HG03175 (cell line): Measurements from ENCODE around the gene PLPP2.

Source experiments
- ATAC-seq: cut with Tn5 transposase; IDR thresholded peaks from one replicate; pipeline ENCODE4 v1.9.1; 2021; ENCODE audit warnings: mild to moderate bottlenecking, moderate library complexity; ENCODE audit not compliant: unreplicated experiment

Gene PLPP2

GRCh38 chr19:317710-318508, 26.7 kb upstream of the PLPP2 start:
- no peak for ATAC-seq

- no peak for ATAC-seq
These were observed 24.6 kb upstream of the PLPP2 start for GRCh38 chr19:315811-316210.

- no peak for ATAC-seq
These were observed 23.0 kb upstream of the PLPP2 start for GRCh38 chr19:313988-314815.

DNA sequence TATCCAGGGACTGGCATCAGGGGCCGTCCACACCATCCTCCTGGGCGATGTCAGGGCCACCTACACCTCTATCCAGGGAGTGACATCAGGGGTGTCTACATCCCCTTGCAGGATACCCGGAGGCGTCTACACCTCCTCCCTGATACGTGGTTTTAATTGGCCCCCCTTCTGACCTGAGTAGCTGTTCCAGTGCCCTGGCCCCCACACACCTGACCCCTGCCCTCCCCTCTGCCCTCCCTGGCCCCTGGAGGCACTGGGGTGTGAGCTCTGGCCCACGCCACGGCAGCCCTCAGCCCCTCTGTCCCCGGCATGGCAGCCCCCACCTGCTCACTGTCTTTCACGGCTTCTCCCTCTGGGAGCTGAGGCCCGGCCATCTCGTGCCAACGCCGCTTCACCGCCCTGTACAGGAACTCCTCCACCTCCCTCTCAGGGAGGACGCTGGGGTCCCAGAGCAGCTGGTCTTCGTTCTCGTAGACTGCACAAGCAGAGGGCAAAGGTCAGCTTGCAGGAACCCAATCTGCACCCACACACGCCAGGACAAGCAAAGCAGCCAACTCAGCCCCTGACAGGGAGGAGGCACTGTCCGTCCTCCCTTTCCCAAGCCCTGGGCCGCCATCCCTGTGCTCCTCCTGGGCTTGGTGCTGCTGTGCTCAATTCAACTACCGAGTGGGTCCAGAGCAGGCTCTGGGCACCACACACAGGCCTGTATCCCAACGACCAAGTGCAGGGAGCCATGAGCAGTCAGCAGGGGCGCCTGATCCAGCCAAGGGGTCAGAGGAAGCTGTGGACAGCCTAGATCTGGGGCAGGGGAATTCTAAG, 22.2 kb upstream of the PLPP2 start:
- no peak for ATAC-seq

DNA sequence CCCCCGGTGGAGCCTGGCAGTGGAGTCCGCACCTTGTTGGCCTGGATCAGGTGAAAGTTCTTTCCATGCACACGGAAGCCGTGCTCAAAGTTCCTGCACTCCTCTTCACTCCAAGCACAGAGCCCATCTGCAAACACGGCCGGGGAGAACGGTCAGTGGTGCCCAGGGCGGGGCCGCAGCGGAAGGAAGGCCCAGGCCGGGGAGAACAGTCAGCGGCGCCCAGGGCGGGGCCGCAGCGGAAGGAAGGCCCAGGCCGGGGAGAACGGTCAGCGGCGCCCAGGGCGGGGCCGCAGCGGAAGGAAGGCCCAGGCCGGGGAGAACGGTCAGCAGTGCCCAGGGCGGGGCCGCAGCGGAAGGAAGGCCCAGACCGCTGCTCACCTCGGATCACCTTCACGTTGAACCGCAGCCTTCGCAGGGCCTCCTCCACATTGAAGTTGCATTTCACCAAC, 20.6 kb upstream of the PLPP2 start:
- ATAC-seq: no peak

DNA sequence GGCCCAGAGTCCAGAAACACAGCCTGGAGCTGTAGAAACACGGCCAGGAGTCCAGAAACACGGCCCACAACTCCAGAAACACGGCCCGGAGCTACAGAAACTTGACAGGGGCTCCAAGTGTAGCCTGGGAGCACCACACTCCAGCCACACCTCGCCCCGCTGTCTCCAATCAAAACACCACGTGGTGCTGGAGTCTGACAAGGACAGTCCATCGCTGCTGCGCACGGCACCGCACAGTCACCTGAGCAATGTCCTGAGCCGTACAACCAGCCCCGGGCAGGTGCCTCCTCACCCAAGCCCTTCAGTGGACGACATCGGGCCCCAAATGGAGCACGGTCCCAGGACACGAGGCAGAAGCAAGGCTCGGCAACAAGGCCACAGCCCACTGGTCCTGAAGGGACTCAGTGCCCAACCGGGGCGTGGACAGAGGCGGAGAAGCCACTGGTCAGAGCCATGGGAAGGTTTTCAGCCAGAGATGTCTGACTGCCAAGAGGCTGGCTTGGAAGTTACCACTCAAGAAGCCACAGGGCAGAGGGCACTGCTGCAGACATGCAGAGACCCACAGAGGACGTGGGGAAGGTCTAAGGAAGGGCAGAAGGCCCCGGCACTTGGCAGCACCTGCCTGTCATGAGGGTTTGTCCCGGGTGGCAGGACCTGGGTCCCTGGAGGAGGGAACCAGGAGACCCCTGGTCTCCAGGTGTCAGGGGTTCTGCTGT, 19.7 kb upstream of the PLPP2 start:
- ATAC-seq: no peak

DNA sequence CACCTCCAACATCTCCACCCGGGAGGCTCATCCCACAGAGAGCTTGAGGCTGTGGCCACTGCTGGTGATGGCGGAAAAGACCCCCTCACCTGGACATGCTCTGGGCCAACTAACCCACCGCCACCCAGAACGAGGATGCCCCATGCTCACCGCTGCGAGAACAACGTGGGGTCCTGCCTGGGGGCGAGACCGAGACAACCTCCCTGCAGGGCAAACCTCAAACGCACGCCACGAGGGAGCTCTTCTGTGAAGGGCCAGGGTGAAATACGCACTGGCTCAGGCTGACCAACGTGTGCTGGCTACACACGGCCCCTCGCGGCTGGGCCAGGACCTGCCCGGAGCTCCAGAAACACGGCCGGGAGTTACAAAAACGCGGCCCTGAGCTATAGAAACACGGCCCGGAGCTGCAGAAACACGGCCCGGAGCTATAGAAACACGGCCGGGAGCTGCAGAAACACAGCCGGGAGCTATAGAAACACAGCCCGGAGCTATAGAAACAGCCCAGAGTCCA, 19.0 kb upstream of the PLPP2 start:
- no peak for ATAC-seq

- no peak for ATAC-seq
These were observed 18.0 kb upstream of the PLPP2 start for GRCh38 chr19:309206-309565.

- no peak for ATAC-seq
These were observed 17.4 kb upstream of the PLPP2 start for GRCh38 chr19:308471-309205.

- ATAC-seq: no peak
These were observed 16.7 kb upstream of the PLPP2 start for GRCh38 chr19:307793-308420.

DNA sequence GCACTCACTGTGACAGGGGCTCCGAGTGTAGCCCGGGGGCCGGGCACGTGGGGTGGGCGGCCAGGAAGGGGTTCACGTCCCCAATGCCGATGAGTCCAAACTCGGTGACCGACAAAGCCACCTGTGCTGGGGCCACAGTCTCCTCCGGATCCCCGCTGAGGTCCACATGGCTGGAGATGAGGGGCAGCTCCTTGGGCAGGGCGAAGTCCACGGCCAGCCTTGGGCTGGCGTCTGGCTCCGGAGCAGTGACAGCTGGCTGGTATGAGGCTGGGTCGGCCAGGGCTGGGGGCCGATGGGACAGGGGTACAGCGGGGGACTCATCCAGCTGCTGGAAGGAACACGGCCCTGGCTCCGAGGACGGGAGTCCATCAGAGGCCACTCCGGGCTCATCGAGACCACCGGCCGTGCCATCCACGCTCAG, 15.9 kb upstream of the PLPP2 start:
- no peak for ATAC-seq

DNA sequence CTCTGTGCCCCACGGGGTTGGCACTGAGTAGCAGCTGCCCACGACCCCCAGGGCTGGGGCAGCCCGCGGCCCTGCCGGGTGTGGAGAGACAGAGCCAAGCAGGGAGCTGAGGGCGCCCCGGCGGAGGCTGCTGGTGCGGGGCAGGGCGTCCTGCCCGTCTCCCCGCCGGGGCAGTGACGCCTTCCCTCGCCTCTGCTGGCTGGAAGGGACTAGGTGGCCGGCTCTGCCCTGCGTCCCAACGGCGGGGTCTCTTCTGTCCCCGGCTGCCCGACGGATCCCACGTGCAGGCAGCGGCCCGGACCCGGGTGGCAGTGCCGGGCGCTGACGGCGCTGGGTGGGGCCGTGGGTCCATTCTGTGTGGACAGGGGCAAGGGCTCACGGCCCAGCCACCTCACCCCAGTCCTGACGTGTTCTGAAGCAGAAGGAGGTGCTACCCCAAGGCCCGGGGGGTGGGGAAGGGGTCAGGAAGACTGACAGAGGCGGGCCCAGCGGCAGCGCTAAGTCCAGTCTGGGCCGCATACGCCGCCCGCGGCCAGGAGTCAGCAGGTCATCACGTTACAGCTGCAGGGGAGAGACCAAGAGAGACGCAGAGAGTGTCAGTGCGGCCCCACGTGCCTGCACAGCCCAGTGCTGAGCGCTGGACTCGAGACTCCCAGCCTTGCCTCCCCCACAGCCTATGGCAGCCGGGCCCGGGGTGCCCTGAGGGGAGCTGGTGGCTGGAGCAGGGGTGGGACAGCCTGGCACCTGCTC, 15.1 kb upstream of the PLPP2 start:
- no peak for ATAC-seq

DNA sequence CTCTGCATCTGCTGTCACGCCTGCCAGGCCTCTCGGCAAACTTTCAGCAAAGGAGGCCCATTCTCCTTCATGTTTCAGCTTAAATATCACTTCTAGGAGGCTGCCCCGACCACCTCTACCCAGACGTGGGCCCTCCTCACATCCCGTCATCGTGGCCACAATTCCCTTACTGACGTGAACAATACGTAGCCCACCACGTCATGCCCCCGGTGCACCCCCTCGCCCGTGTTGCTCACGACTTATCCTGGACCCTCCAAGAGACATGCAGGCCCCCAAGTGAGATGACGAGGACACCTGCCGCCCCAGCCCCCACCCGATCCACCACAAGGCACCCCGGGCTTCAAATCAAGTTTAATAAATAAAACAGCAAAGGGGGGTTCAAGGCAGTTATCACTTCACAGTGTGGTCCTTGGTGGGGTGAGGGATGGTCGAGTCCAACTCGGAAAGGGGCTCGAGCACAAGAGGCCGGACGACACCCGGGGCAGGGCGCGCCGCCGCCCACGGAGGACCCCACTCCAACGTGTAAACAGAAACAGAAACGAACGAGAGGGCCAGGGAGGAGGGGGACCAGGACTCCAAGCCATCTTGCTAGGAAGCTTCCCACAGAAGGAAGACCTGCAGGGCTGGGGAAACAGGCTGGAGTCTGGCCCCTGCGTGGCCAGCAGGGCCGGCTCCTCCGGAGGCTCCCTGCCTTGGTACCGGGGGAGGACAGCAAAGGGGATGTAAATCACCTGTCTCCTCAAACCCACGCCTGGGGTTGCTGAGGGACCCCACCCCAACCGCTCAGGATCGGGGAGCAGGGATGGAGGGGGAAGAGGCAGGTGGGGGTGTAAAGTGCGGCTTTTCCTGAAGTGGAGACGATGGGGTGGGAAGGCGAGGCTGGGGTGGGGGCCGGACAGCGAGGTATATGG, 14.3 kb upstream of the PLPP2 start:
- ATAC-seq: no peak

DNA sequence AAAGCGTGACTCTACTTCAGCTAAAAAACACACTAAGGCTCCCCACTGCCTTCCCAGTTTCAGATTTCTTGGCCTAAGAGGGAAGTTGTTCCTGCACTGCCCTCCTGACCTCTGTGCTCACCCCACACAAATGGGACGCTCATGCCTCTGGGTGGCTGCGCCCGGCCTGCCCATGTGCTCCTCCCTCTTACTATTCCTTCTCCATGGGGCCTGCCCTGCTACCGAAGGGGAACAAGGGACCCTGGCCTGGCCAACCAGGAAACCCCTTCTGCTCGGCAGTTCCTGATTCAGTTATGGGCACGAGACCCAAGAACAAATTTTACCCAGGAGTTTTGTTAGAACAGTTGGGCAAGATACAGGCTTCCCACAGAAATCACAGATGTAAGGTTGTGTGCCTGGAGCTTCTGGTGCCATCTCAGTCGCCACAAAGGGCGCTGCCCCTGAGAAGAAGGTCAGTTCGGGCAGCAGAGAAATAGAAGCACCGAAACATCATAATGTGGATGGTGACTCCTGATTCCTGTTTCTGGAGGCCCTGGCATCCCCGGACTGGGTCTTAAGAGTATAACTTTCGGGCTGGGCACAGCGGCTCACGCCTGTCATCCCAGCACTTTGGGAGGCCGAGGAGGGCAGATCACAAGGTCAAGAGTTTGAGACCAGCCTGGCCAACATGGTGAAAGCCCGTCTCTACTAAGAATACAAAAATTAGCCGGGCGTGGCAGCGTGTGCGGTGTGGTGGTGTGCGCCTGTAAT, 5.4 kb upstream of the PLPP2 start:
- ATAC-seq: no peak

DNA sequence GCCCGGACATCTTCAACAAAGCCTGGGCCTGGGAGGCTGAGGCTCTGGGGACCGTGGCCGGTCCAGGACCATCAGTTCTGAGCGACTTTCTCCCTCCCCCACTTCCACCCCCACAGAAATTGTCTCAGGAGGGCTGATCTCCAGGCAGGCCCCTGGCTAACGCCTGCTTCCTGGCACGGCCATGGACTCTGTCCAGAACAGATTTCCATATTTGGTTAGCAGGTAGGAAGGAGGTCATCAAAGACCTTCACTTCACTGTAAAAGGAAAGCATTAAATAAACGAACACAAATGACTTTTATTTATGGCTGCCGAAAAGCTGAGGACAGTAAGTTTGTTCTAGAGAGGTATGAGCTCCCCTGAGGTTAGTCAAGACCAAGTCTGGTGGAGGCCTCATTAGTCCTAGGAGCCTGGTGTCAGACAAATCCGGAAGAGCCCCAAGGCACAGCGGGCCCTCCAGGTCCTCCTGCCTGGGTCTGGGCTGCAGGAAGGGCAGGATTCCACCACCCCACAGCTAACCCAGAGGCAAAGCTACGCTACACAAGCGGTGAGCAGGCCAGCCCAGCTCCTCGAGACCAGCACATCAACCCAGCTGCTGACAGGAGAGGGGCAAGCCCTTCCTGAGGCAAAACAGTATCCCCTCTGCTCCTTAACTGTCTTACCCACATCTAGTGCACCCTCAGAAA, 4.6 kb upstream of the PLPP2 start:
- no peak for ATAC-seq

DNA sequence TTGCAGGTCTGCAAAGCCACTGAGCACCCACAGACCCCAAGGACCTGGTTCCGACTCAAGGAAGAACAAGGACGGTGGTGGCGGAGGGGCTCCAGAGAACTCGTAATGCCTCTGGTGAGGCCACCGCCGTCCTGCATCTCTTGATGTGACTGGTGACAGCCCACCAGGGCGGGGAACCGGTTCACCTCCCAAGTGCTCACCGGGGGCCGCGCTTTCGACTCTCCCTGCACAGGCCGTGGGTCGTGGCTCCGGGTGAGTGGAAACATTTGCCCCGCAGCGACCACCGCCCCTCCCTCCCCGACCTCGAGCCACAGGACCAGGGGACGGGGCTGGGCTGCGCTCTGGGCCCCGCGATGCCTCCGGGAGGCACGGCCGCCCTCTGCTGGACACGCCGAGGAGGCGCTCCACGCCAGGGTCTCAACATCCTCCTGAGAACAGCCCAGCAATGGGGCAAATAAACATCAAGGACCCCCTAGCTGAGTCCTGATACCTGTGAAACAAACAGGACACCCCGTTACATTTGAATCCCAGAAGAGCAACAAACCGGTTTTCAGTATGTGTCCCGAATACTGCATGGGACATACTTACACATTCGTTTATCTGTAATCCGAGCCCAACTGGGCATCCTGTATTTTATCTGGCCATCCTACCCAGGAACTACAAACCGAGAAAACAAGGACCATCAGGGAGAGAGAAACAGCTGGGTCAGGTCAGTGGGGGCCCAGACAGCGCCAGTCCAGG, 3.9 kb upstream of the PLPP2 start:
- no peak for ATAC-seq
